ENCODE data around the gene HOXC12.

Gene HOXC12

DNA sequence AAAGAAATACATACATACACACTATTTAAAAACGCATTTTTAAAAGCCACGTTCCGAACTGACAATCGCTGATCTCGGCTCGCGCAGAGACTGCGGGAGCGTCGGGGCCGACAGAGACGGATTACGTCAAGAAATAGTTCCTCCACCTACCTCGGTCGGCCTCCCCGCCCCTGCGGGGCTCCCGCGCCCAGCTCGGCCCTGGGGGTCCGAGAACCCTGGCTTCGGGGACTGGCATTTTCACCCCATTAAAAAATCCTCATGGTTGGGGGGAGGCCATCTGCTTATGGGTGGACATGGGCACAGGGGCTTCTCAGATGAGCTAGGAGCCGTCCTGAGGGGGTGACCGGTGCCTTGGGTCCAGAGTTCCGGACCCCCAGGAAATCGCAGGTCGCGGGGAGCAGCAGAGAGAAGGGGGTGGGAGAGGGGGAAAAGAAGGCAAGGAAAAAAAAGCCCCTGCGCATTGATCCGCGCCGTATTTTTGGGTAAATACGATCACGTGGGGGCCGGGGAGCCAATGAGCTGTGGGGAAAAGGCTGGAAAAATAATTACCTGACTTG lies 44.9 kb downstream of the HOXC12 start (continued):
- peak; percentile 34; the same call in 1 of the 2 replicates for TF ChIP-seq EGR2 (tag by site-specific recombination; IDR thresholded peaks at IDR 0.05; ENCODE audit: low read depth)
- no peak for TF ChIP-seq ZNF239 (tag by site-specific recombination; IDR thresholded peaks at IDR 0.05)
- no peak for TF ChIP-seq ZNF548 (tag by site-specific recombination; IDR thresholded peaks at IDR 0.05)
- TF ChIP-seq ZNF155 (tag by site-specific recombination; IDR thresholded peaks at IDR 0.05), result no peak
- peak; percentile 26; the same call in 1 of the 2 replicates for TF ChIP-seq KLF1 (tag by site-specific recombination; IDR thresholded peaks at IDR 0.05)
- TF ChIP-seq ZNF654 (tag by site-specific recombination; IDR thresholded peaks at IDR 0.05; ENCODE audit: low read depth), result no peak
- TF ChIP-seq ZNF707 (tag by site-specific recombination; IDR thresholded peaks at IDR 0.05), result no peak
- TF ChIP-seq ZNF843 (tag by site-specific recombination; IDR thresholded peaks at IDR 0.05), result no peak
- no peak for TF ChIP-seq HOXC10 (CRISPR knock-in tag; IDR thresholded peaks at IDR 0.05)
- TF ChIP-seq ZNF521 (tag by site-specific recombination; IDR thresholded peaks at IDR 0.05), result no peak
- no peak for TF ChIP-seq ZNF701 (tag by site-specific recombination; IDR thresholded peaks at IDR 0.05)
- TF ChIP-seq, protein P1, sequence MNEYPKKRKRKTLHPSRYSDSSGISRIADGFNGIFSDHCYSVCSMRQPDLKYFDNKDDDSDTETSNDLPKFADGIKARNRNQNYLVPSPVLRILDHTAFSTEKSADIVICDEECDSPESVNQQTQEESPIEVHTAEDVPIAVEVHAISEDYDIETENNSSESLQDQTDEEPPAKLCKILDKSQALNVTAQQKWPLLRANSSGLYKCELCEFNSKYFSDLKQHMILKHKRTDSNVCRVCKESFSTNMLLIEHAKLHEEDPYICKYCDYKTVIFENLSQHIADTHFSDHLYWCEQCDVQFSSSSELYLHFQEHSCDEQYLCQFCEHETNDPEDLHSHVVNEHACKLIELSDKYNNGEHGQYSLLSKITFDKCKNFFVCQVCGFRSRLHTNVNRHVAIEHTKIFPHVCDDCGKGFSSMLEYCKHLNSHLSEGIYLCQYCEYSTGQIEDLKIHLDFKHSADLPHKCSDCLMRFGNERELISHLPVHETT (tag by site-specific recombination; IDR thresholded peaks at IDR 0.05), result peak; percentile 62; the same call in 1 of the 2 replicates
- TF ChIP-seq ZNF214 (tag by site-specific recombination; IDR thresholded peaks at IDR 0.05; ENCODE audit: borderline replicate concordance), result no peak
- TF ChIP-seq ZNF426 (tag by site-specific recombination; IDR thresholded peaks at IDR 0.05), result no peak
- TF ChIP-seq, protein P2, sequence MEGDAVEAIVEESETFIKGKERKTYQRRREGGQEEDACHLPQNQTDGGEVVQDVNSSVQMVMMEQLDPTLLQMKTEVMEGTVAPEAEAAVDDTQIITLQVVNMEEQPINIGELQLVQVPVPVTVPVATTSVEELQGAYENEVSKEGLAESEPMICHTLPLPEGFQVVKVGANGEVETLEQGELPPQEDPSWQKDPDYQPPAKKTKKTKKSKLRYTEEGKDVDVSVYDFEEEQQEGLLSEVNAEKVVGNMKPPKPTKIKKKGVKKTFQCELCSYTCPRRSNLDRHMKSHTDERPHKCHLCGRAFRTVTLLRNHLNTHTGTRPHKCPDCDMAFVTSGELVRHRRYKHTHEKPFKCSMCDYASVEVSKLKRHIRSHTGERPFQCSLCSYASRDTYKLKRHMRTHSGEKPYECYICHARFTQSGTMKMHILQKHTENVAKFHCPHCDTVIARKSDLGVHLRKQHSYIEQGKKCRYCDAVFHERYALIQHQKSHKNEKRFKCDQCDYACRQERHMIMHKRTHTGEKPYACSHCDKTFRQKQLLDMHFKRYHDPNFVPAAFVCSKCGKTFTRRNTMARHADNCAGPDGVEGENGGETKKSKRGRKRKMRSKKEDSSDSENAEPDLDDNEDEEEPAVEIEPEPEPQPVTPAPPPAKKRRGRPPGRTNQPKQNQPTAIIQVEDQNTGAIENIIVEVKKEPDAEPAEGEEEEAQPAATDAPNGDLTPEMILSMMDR (tag by site-specific recombination; IDR thresholded peaks at IDR 0.05), result no peak
- TF ChIP-seq ZNF157 (tag by site-specific recombination; IDR thresholded peaks at IDR 0.05), result no peak
- TF ChIP-seq ZNF23 (tag by site-specific recombination; IDR thresholded peaks at IDR 0.05; ENCODE audit: borderline replicate concordance), result no peak
- TF ChIP-seq PRDM1 (tag by site-specific recombination; IDR thresholded peaks at IDR 0.05), result no peak
- TF ChIP-seq, protein P3, sequence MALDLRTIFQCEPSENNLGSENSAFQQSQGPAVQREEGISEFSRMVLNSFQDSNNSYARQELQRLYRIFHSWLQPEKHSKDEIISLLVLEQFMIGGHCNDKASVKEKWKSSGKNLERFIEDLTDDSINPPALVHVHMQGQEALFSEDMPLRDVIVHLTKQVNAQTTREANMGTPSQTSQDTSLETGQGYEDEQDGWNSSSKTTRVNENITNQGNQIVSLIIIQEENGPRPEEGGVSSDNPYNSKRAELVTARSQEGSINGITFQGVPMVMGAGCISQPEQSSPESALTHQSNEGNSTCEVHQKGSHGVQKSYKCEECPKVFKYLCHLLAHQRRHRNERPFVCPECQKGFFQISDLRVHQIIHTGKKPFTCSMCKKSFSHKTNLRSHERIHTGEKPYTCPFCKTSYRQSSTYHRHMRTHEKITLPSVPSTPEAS (tag by site-specific recombination; IDR thresholded peaks at IDR 0.05), result peak; percentile 60
- TF ChIP-seq, protein P4, sequence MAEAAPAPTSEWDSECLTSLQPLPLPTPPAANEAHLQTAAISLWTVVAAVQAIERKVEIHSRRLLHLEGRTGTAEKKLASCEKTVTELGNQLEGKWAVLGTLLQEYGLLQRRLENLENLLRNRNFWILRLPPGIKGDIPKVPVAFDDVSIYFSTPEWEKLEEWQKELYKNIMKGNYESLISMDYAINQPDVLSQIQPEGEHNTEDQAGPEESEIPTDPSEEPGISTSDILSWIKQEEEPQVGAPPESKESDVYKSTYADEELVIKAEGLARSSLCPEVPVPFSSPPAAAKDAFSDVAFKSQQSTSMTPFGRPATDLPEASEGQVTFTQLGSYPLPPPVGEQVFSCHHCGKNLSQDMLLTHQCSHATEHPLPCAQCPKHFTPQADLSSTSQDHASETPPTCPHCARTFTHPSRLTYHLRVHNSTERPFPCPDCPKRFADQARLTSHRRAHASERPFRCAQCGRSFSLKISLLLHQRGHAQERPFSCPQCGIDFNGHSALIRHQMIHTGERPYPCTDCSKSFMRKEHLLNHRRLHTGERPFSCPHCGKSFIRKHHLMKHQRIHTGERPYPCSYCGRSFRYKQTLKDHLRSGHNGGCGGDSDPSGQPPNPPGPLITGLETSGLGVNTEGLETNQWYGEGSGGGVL (tag by site-specific recombination; IDR thresholded peaks at IDR 0.05), result peak; percentile 87
- peak; percentile 31; the same call in 1 of the 2 replicates for TF ChIP-seq YY1 (tag by site-specific recombination; IDR thresholded peaks at IDR 0.05)
- peak; percentile 85 for TF ChIP-seq ZBTB20 (tag by site-specific recombination; IDR thresholded peaks at IDR 0.05)
- TF ChIP-seq ZNF416 (tag by site-specific recombination; IDR thresholded peaks at IDR 0.05), result no peak
- TF ChIP-seq ZNF623 (tag by site-specific recombination; IDR thresholded peaks at IDR 0.05), result no peak
- TF ChIP-seq, protein P5, sequence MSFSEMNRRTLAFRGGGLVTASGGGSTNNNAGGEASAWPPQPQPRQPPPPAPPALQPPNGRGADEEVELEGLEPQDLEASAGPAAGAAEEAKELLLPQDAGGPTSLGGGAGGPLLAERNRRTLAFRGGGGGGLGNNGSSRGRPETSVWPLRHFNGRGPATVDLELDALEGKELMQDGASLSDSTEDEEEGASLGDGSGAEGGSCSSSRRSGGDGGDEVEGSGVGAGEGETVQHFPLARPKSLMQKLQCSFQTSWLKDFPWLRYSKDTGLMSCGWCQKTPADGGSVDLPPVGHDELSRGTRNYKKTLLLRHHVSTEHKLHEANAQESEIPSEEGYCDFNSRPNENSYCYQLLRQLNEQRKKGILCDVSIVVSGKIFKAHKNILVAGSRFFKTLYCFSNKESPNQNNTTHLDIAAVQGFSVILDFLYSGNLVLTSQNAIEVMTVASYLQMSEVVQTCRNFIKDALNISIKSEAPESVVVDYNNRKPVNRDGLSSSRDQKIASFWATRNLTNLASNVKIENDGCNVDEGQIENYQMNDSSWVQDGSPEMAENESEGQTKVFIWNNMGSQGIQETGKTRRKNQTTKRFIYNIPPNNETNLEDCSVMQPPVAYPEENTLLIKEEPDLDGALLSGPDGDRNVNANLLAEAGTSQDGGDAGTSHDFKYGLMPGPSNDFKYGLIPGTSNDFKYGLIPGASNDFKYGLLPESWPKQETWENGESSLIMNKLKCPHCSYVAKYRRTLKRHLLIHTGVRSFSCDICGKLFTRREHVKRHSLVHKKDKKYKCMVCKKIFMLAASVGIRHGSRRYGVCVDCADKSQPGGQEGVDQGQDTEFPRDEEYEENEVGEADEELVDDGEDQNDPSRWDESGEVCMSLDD (tag by site-specific recombination; IDR thresholded peaks at IDR 0.05), result peak; percentile 99
- TF ChIP-seq, protein P6, sequence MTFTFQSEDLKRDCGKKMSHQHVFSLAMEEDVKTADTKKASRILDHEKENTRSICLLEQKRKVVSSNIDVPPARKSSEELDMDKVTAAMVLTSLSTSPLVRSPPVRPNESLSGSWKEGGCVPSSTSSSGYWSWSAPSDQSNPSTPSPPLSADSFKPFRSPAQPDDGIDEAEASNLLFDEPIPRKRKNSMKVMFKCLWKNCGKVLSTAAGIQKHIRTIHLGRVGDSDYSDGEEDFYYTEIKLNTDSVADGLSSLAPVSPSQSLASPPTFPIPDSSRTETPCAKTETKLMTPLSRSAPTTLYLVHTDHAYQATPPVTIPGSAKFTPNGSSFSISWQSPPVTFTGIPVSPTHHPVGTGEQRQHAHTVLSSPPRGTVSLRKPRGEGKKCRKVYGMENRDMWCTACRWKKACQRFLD (tag by site-specific recombination; IDR thresholded peaks at IDR 0.05), result no peak
- no peak for TF ChIP-seq ZNF830 (tag by site-specific recombination; IDR thresholded peaks at IDR 0.05; ENCODE audit: low read depth)
- no peak for TF ChIP-seq SCRT2 (tag by site-specific recombination; IDR thresholded peaks at IDR 0.05)
- no peak for TF ChIP-seq ZFP37 (tag by site-specific recombination; IDR thresholded peaks at IDR 0.05)
- peak; percentile 99 for TF ChIP-seq GLIS2 (tag by site-specific recombination; IDR thresholded peaks at IDR 0.05)
- peak; percentile 57 for TF ChIP-seq ZBTB8A (tag by site-specific recombination; IDR thresholded peaks at IDR 0.05)
- TF ChIP-seq ZNF571 (tag by site-specific recombination; IDR thresholded peaks at IDR 0.05), result no peak

Data from HEK293 (cell line).